GM18909 (cell line): Measurements from ENCODE around the gene LHPP.
A peak's percentile ranks its signal among the peaks of the same experiment; 100 is the strongest.

Experiments used
- ATAC-seq: cut with Tn5 transposase; IDR thresholded peaks from one replicate; pipeline ENCODE4 v1.9.1; 2021; ENCODE audit warnings: mild to moderate bottlenecking; ENCODE audit not compliant: unreplicated experiment, poor library complexity

Gene LHPP

GRCh38 chr10:124629842-124630241, 168.2 kb downstream of the LHPP start:
- ATAC-seq = no peak

DNA sequence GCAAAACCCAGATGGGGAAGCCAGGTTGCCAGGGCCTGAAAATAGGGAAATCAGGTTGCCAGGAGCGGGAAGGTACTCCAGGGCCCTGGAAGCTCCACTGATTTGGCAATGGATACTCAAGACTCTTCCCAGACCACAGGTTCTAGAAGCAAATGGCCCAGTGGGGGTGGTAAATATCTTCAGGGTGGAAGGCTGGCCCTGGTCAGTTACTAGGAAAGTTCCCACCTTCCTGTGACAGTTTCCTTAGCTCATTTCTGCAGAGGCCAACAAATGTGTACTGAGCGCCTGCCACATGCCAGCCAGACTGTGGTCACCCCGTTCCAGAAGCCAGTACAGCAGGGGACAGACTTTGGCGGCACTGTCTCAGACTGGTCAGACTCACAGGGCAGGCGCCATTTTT, 168.9 kb downstream of the LHPP start:
- ATAC-seq = no peak

- ATAC-seq = no peak
Observed at GRCh38 chr10:124632064-124632531, 170.5 kb downstream of the LHPP start.

DNA sequence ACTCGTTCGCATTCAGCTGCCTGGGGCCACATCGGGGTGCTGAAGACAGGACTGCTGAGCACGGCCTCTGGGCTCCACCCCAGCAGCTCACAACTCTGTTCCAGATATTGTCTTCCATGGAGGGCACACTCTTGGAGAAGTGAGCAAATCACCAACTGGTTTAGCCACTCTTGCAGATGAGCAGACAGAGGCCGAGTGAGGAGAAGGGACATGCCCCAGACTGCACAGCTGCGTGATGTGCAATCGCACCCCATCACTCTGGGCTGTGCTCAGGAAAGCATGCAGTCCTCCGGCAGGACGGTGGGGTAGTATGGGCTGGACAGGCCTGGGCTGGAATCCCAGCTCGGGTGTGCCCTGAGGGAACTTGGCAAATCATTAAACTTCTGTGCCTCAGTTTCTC, 170.9 kb downstream of the LHPP start:
- no peak for ATAC-seq

GRCh38 chr10:124636271-124636995, 174.8 kb downstream of the LHPP start:
- no peak for ATAC-seq

DNA sequence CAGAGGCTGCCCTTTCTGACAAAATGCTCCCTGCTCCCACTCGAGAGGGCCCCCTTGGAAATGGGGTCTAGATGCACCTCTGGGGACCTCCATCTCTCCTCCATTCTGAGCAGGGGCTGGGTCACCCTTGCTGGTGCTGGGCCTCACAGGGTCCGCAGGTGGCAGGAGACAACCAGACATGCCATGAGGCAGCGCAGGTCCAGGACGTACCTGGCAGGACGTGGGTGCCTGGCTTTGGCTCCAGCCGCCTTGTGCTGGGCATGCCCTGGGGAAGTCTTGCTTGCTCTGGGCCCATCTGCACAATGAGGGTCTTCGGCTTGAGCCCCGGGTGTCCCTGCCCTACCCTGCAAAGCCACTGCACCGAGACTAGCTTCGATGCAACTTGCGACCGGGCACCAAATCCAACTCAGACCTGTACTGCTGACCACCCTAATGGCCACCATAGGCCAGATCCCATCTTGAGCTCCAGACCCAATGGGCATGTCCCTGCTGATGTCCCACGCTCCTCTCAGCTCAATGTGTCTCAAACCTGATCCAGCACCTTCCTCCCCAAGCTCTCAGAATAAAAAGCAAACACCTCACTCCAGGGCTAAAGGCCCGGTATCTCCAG, 175.6 kb downstream of the LHPP start:
- ATAC-seq = no peak

GRCh38 chr10:124637746-124638145, 176.1 kb downstream of the LHPP start:
- no peak for ATAC-seq

- no peak for ATAC-seq
Observed at GRCh38 chr10:124639206-124639605, 177.6 kb downstream of the LHPP start.

DNA sequence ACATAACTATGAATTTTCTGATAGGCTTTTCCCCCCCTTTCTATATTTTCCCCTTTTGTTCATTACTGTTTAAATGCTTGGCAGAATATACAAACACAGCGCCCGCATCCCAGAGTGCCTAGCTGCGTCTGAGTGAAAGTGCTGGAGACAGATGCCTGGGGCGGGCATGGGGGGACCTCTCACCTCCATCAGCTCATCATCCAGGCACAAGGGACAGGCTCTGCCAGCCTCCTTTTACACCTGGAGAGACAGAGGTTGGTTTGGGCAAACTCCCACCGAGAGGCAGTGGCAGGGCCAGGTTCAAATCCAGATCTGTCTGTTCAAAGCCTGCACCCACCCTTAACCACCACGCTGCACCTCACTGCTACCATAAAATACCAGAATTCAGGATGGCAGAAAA, 178.0 kb downstream of the LHPP start:
- ATAC-seq = no peak

DNA sequence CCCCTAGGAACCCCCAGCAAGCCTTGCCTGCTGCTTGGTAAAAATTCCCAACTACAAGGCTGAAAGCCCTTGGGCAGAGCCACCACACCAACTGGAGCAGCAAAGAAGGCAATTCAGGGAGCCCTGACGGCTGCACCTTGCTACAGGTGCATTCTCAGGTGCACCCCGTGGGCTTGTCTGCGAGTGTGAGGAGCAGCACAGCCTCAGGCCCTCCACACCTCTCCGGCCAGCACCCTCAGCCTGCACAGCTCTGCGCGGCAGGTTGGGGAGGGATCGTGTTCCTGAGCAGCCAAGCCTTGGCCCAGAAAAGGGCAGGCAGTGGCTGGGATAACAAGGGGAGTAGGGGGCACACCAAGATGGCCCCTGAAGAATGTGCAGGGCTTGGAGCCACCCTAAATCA, 178.4 kb downstream of the LHPP start:
- ATAC-seq = no peak

- ATAC-seq = peak; percentile 58
Observed at GRCh38 chr10:124640538-124641231, 179.1 kb downstream of the LHPP start.

GRCh38 chr10:124641282-124642087, 179.9 kb downstream of the LHPP start:
- ATAC-seq = peak; percentile 55

DNA sequence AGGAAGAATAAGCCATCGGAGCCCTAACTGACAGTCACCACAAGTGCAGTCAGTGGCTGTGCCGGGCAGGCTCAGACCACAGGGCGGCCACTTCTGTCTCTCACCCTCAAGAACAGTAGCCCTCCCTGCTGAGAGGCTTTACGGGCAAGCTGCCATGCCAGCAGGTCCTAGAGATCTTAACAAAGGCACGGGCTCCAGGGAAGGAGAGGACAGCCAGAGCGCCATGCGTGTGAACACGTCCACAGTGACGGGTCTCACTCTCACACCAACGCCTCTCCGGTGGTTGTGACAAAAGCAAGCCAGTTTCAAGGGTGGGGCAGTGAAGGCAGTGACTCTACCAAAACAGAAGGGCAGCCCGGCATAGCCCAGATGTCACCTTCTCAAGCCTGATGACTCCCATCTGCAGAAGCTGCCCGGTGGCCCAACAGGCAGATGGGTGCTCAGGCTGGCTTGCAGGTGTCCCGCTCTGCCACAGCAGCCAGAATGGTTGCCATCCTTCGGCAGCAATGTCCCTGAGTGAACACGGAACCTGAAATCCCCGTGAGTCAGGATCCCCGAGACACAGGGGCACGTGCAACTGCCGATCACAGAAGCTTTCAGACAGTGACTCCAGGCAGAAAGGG, 180.6 kb downstream of the LHPP start:
- no peak for ATAC-seq

- ATAC-seq = no peak
Observed at GRCh38 chr10:124643330-124644009, 181.8 kb downstream of the LHPP start.

- ATAC-seq = no peak
Observed at GRCh38 chr10:124644236-124644635, 182.6 kb downstream of the LHPP start.

- no peak for ATAC-seq
Observed at GRCh38 chr10:124644771-124645415, 183.3 kb downstream of the LHPP start.

DNA sequence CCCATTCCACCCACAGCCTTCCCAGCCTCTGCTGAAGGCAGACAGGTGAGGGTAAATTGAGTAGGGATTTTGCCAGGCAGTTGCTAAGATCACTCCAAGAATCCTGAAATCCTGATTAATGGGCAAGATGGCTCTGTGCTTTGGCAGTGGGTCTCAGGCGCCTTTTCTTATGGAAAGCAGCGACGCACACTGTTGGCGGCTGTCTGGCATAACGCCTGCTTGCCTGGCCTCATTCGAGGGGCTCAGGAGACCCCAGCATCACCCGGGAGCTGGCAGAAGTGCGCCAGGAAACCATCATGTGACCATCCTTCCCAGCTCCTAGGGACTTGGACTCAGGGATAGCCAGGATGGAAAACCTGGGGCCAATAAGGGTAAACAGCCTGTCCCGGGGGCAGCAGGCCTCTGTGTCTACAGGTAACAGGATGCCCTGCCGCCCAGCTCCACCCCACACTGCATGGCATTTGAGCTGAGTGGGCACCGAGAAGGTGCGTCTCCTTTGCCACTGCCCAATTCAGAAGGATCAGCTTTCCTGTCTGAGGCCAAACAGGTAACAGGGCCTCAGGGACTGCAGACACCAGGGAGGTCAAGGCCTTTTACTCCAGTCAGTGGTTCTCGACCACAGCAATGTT, 184.0 kb downstream of the LHPP start:
- no peak for ATAC-seq

DNA sequence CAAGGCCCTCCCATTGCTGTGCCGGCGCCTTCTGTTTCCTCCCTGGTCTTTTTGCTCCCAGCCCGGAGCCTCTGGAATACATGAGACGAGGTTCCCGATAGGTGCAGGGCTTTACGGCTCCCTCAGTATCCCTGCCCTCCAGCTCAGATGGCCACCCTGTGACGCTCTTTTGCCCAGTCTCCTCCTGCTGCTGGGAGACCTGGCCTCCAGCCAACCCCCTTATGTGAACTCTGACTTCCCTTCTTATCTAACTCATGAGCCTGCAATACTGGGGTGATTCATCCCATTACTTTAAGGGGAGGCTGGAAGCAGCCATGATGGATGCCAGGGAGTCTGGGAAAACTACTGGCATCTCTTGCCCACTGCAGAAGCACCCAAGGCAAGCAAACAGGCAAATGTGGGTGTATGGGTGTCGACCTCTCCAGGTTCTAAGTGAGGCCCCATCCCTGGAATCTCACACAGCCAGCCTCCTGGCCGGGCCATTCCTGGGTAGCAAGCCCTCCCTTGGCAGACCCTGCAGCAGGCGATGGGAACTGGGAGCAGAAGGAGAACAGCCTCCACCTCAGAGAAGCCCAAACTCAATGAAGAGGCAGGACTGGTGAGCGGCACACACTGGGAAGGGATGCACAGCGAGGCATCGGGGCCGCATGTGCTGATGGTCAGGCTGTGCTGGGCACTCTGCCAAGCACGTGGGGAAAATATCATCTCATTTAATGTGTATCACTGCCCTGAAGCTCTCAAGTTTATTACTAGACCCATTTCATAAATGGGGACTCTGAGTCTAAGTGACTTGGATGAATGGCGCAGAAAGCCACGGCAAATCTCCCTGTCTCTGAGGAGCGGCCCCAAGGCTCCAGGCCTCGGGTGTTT, 185.1 kb downstream of the LHPP start:
- no peak for ATAC-seq
